ENCODE measurements around the gene DSCAM. TPM values are rescaled to one million over a fixed set of nuclear protein-coding genes. Genes with fewer than 3 reads are reported as not detected.

Gene DSCAM
- total RNA-seq, 6 experiments from 2014 or later: 1.0 to 1.3 (median 1.1) TPM

GRCh38 chr21:40255518-40256444 lies 591.2 kb downstream of the DSCAM start:
- Mint-ChIP-seq H3K27ac (peak overlapping the region; percentile 45; the same call in 1 of the 2 replicates), H3K4me1 (ENCODE audit: low read depth) (peaks cover 19% of the 10 kb centered on the region), H3K9me3 (peaks cover 20% of the 10 kb centered on the region), H3K27me3 (ENCODE audit: insufficient read depth) (peaks cover 2% of the 10 kb centered on the region), H3K36me3 (ENCODE audit: low read depth) (peaks cover 11% of the 10 kb centered on the region; the same call in 1 of the 2 replicates), H3K4me3 (no peak overlapping the region)
- TF ChIP-seq CTCF (IDR thresholded peaks at IDR 0.05): no peak
- no peak for DNase-seq

GRCh38 chr21:40254540-40255465 lies 592.2 kb downstream of the DSCAM start:
- DNase-seq: peak; percentile 63
- Mint-ChIP-seq H3K27me3 (ENCODE audit: insufficient read depth) (peaks cover 2% of the 10 kb centered on the region), H3K4me3 (no peak overlapping the region), H3K4me1 (ENCODE audit: low read depth) (peaks cover 19% of the 10 kb centered on the region), H3K9me3 (peaks cover 29% of the 10 kb centered on the region), H3K36me3 (ENCODE audit: low read depth) (peaks cover 11% of the 10 kb centered on the region; the same call in 1 of the 2 replicates), H3K27ac (peak overlapping the region; percentile 45; the same call in 1 of the 2 replicates)
- no peak for TF ChIP-seq CTCF (IDR thresholded peaks at IDR 0.05)

DNA sequence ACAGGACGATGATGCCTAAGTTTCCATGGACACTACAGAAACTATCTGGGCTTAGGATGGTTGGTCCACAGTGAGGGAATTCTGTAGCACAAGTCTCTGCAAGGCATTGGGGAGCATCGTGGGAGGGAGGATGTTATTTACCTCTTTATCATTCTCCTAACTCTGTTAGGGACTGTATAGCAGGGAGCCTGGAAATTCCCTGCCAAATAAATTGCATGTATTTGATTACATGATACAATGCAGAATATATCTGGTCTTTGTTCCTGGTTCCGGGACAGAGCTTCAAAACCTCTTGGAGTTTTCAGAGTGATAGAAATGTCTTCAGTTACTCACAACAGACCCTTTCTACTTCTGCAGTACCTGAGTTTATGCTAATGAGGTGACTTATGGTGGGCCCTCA lies 593.8 kb downstream of the DSCAM start:
- Mint-ChIP-seq H3K27ac (no peak overlapping the region), H3K4me1 (ENCODE audit: low read depth) (peaks cover 19% of the 10 kb centered on the region), H3K27me3 (ENCODE audit: insufficient read depth) (no peaks in the 10 kb centered on the region; the same call in 1 of the 2 replicates), H3K36me3 (ENCODE audit: low read depth) (peaks cover 19% of the 10 kb centered on the region), H3K9me3 (peaks cover 42% of the 10 kb centered on the region), H3K4me3 (no peak overlapping the region)
- DNase-seq: no peak
- no peak for TF ChIP-seq CTCF (IDR thresholded peaks at IDR 0.05)

DNA sequence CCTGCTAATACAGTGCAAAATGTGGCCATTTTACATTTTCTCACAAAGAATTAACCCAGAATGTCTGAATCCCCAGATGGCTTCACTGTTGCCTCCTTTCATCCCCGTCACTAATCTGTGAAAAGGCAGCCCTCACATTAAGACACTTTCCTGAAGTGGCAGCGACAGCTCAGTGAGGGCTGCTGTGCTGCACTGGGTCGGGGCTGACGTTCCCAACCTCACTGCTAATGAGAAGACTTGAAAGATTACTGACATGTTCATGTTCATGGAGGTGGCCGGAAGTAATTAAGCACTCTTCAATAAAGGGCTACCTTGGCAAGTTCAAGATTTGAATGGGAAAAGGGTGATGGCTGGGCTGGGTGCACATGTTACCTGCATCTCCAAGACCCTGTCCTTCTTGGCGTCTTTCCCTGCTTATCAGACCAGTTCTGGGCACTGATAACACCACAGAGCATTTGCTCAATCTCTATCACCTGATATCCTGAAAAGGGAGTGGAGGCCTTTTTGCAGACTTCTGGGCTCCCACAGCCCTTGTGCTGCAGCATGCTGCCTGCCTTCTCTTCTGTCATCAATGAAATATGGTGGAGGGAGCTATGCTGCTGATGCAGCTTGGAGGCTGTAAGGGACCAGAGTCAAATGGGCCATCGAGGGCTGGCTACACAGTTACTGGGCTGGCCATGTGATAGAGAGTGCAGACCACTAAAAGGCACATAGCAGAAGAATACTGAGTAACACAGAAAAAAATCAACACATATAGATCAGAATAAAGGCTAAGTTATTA lies 596.3 kb downstream of the DSCAM start:
- TF ChIP-seq CTCF (IDR thresholded peaks at IDR 0.05): no peak
- H3K27ac Mint-ChIP-seq: no peak overlapping the region
- H3K36me3 Mint-ChIP-seq (ENCODE audit: low read depth): peaks cover 23% of the 10 kb centered on the region
- H3K9me3 Mint-ChIP-seq: peaks cover 64% of the 10 kb centered on the region
- H3K4me1 Mint-ChIP-seq (ENCODE audit: low read depth): peaks cover 13% of the 10 kb centered on the region
- H3K4me3 Mint-ChIP-seq: no peak overlapping the region
- H3K27me3 Mint-ChIP-seq (ENCODE audit: insufficient read depth): no peaks in the 10 kb centered on the region; the same call in 1 of the 2 replicates
- no peak for DNase-seq

- Mint-ChIP-seq H3K4me1 (ENCODE audit: low read depth) (no peaks in the 10 kb centered on the region), H3K36me3 (ENCODE audit: low read depth) (peaks cover 17% of the 10 kb centered on the region; the same call in 1 of the 2 replicates), H3K27me3 (ENCODE audit: insufficient read depth) (no peaks in the 10 kb centered on the region; the same call in 1 of the 2 replicates), H3K27ac (no peak overlapping the region), H3K9me3 (peaks cover 42% of the 10 kb centered on the region), H3K4me3 (no peak overlapping the region)
- no peak for TF ChIP-seq CTCF (IDR thresholded peaks at IDR 0.05)
- no peak for DNase-seq
These were observed 602.0 kb downstream of the DSCAM start for GRCh38 chr21:40244981-40245380.

All from HFFc6 (cell line).